Thyroid gland (tissue), 4 donors: ENCODE data around the gene UBE2Q2. TPM values are rescaled to one million over a fixed set of nuclear protein-coding genes. Genes with fewer than 3 reads are reported as not detected.

Source experiments
- DNase-seq, 2 donors: peaks; one replicate each; pipeline ENCODE4 v3.0.0-alpha.2; 2019
- H3K27ac ChIP-seq, 3 donors: fragments of 200-600 bp; sonication (generic); 1 replicate in 2 of 3; 2 replicates in 1 of 3; pipeline ENCODE4 v1.5.1; 2016 to 2019; ENCODE audit warnings: mild to moderate bottlenecking in 1 of 3, moderate library complexity in 1 of 3
- H3K27me3 ChIP-seq: fragments of 200-600 bp; sonication (generic); one replicate; pipeline ENCODE4 v1.5.1; 2019
- H3K36me3 ChIP-seq, 2 donors: fragments of 200-600 bp; sonication (generic); one replicate each; pipeline ENCODE4 v1.5.1; 2016 to 2019
- H3K4me1 ChIP-seq, 2 donors: fragments of 200-600 bp; sonication (generic); one replicate each; pipeline ENCODE4 v1.5.1; 2017 to 2019
- H3K4me3 ChIP-seq, 3 donors: fragments of 200-600 bp; sonication (generic); replicated peaks in 1 of 3; 1 replicate in 2 of 3; 2 replicates in 1 of 3; pipeline ENCODE4 v1.5.1; 2016; ENCODE audit warnings: mild to moderate bottlenecking in 1 of 3
- H3K9me3 ChIP-seq: fragments of 200-600 bp; sonication (generic); one replicate; pipeline ENCODE4 v1.5.1; 2017
- POLR2A ChIP-seq, 2 donors: fragments of 450-650 bp; IDR thresholded peaks; one replicate each; pipeline ENCODE4 v1.6.1; 2017; ENCODE audit warnings: antibody characterized with exemption in 2 of 2, mild to moderate bottlenecking in 2 of 2, moderate library complexity in 1 of 2
- WGBS, 2 donors: methylation state at CpG; one replicate each; pipeline ENCODE4 v1.1.5; 2017; 5-methylcytosine and 5-hydroxymethylcytosine counted together
- intact Hi-C: fragments of 100-400 bp; cut with DNase I; formaldehyde crosslinking; loops from one replicate; pipeline ENCODE4 v1.15.1; 2023
- total RNA-seq, 4 donors: library from RNA; depleted of rRNA; stranded (reverse); fragments of >200 nt; gene quantifications; one replicate each; pipeline ENCODE4 v1.2.3, GENCODE V29; 2016
- TF ChIP-seq, protein P1 (sequence below), 6 experiments: fragments of 200-600 bp in 3 of 6; fragments of 450-650 bp in 3 of 6; sonication (generic) in 3 of 6; IDR thresholded peaks; one replicate each; pipeline ENCODE4 v1.5.1; 2016 to 2019; ENCODE audit warnings: antibody characterized with exemption in 6 of 6, mild to moderate bottlenecking in 2 of 6, inconsistent platforms in 1 of 6, moderate library complexity in 1 of 6

The UBE2Q2 gene
- total RNA-seq, 4 donors from 2014 or later: 35.8 to 52.3 (median 44.9) TPM

DNA sequence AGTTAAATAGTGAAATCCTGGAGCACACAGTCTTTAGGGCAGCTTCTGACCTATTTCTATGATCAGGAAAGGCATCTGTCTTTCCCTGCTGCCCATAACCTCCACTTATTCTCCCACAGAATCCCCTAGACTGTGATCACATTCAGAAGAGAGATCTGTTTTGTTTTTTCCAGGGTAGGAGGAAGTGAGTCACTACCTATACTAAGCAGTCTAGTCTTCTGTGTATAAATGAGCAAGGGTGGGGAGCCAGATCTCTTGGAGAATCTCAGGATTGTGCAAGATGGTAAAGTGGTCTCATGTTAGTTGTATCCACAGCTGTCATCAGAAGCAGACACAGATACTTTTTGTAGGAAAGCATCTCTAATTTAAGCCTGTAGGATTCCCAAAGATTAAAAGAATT is 48.6 kb downstream of the UBE2Q2 start:
- Histone ChIP-seq H3K27ac (no peak overlapping the region), H3K9me3 (no peaks in the 10 kb centered on the region), H3K27me3 (no peaks in the 10 kb centered on the region), H3K36me3 (no peaks in the 10 kb centered on the region), H3K4me3 (no peak overlapping the region), H3K4me1 (no peaks in the 10 kb centered on the region)
- no peak for DNase-seq
- intact Hi-C loops: no loop called here
- TF ChIP-seq, protein P1, sequence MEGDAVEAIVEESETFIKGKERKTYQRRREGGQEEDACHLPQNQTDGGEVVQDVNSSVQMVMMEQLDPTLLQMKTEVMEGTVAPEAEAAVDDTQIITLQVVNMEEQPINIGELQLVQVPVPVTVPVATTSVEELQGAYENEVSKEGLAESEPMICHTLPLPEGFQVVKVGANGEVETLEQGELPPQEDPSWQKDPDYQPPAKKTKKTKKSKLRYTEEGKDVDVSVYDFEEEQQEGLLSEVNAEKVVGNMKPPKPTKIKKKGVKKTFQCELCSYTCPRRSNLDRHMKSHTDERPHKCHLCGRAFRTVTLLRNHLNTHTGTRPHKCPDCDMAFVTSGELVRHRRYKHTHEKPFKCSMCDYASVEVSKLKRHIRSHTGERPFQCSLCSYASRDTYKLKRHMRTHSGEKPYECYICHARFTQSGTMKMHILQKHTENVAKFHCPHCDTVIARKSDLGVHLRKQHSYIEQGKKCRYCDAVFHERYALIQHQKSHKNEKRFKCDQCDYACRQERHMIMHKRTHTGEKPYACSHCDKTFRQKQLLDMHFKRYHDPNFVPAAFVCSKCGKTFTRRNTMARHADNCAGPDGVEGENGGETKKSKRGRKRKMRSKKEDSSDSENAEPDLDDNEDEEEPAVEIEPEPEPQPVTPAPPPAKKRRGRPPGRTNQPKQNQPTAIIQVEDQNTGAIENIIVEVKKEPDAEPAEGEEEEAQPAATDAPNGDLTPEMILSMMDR (IDR thresholded peaks at IDR 0.05): no peak
- TF ChIP-seq POLR2A (IDR thresholded peaks at IDR 0.05): no peak

- WGBS, 2 donors: 94% methylated on average over 2 of the region's 2 CpGs
- Histone ChIP-seq H3K36me3 (no peaks in the 10 kb centered on the region), H3K27me3 (no peaks in the 10 kb centered on the region), H3K4me1 (no peaks in the 10 kb centered on the region), H3K27ac (no peak overlapping the region), H3K9me3 (no peaks in the 10 kb centered on the region), H3K4me3 (no peak overlapping the region)
- no peak for DNase-seq
- TF ChIP-seq POLR2A (IDR thresholded peaks at IDR 0.05): no peak
- TF ChIP-seq, protein P1 (IDR thresholded peaks at IDR 0.05): no peak
- intact Hi-C loops: no loop called here
These were observed 52.5 kb downstream of the UBE2Q2 start for GRCh38 chr15:75895731-75896130.

DNA sequence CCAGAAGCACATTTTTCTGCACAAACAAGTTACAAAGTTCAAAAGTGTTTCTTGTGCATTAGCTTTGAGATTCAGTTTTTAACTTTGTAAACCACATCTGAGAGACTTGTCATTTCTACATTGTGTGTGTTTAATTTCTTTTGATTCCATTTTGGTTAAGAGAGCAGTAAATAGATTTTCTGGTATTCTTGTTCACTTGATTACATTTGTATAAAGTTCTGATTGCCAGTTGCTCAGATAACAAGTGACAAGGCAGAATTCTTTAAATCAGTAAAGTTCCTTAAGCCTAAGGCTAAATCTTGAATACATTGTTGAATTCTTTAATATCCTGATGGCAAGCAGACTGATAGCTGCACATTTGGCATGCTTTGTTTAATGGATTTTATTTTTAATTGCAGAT is 57.3 kb downstream of the UBE2Q2 start:
- no peak overlapping the region for H3K4me3 ChIP-seq
- DNase-seq: no peak
- no peaks in the 10 kb centered on the region for H3K27me3 ChIP-seq
- peaks cover 0 to 11% of the 10 kb centered on the region in 2 donors for H3K4me1 ChIP-seq
- no peaks in the 10 kb centered on the region for H3K9me3 ChIP-seq
- intact Hi-C loops: loop anchor here (5.0 kb wide), 1 partner anchor 48 kb away; no protein-coding TSS in a partner anchor
- no peaks in the 10 kb centered on the region for H3K36me3 ChIP-seq
- no peak overlapping the region for H3K27ac ChIP-seq
- no peak for TF ChIP-seq POLR2A (IDR thresholded peaks at IDR 0.05)
- TF ChIP-seq, protein P1 (IDR thresholded peaks at IDR 0.05): no peak

- intact Hi-C loops: loop anchor here (5.0 kb wide), 1 partner anchor 50 kb away; no protein-coding TSS in a partner anchor
- WGBS, 2 donors: 66% methylated on average over 8 of the region's 8 CpGs
These were observed 58.9 kb downstream of the UBE2Q2 start for GRCh38 chr15:75902129-75902557.

More at GRCh38 chr15:75902129-75902557, 58.9 kb downstream of the UBE2Q2 start:
- Histone ChIP-seq H3K27ac (no peak overlapping the region), H3K4me1 (peaks cover 0 to 11% of the 10 kb centered on the region in 2 donors), H3K9me3 (no peaks in the 10 kb centered on the region), H3K36me3 (no peaks in the 10 kb centered on the region), H3K27me3 (no peaks in the 10 kb centered on the region), H3K4me3 (no peak overlapping the region)
- TF ChIP-seq, protein P1 (IDR thresholded peaks at IDR 0.05): no peak
- TF ChIP-seq POLR2A (IDR thresholded peaks at IDR 0.05): no peak
- DNase-seq: no peak
